Aorta (tissue), 5 donors: Measurements from ENCODE around the gene MAPK7. TPM values are rescaled to one million over a fixed set of nuclear protein-coding genes. Genes with fewer than 3 reads are reported as not detected.

Experiments used
- ATAC-seq: fragments of 200-7000 bp; cut with Tn5 transposase; one replicate; pipeline ENCODE4 v1.9.1; 2022; ENCODE audit warnings: moderate library complexity; ENCODE audit not compliant: low FRiP score
- DNase-seq, 2 donors: peaks; one replicate each; pipeline ENCODE4 v3.0.0-alpha.2; 2020
- H3K27ac ChIP-seq, 2 donors: one replicate each; pipeline ENCODE4 v1.5.1; 2013; ENCODE audit warnings: low read length in 2 of 2, mild to moderate bottlenecking in 2 of 2, moderate library complexity in 2 of 2, control low read depth in 1 of 2, inconsistent platforms in 1 of 2, low read depth in 1 of 2
- H3K27me3 ChIP-seq, 2 donors: one replicate each; pipeline ENCODE4 v1.6.1; 2013; ENCODE audit warnings: control low read depth in 1 of 2, low read length in 1 of 2, mild to moderate bottlenecking in 1 of 2, moderate library complexity in 1 of 2; ENCODE audit not compliant: insufficient read depth in 2 of 2, control insufficient read depth in 1 of 2
- H3K36me3 ChIP-seq, 2 donors: one replicate each; pipeline ENCODE4 v1.6.1; 2013; ENCODE audit warnings: control low read depth in 1 of 2, low read length in 1 of 2, mild to moderate bottlenecking in 1 of 2; ENCODE audit not compliant: insufficient read depth in 2 of 2, control insufficient read depth in 1 of 2
- H3K4me1 ChIP-seq, 2 donors: one replicate each; pipeline ENCODE4 v1.6.1; 2013; ENCODE audit warnings: low read length in 2 of 2, control low read depth in 1 of 2, mild to moderate bottlenecking in 1 of 2, moderate library complexity in 1 of 2; ENCODE audit not compliant: insufficient read depth in 2 of 2, control insufficient read depth in 1 of 2
- H3K4me3 ChIP-seq, 2 donors: one replicate each; pipeline ENCODE4 v1.5.1; 2013; ENCODE audit warnings: low read length in 2 of 2, control low read depth in 1 of 2, mild to moderate bottlenecking in 1 of 2
- H3K9me3 ChIP-seq: one replicate; pipeline ENCODE4 v1.6.1; 2013; ENCODE audit warnings: mild to moderate bottlenecking, low read length; ENCODE audit not compliant: control insufficient read depth
- WGBS, 2 donors: extraction: QIAGEN DNeasy Blood & Tissue Kit; methylation state at CpG; one replicate each; pipeline ENCODE4 v1.1.7; 2013; 5-methylcytosine and 5-hydroxymethylcytosine counted together
- intact Hi-C, 2 donors: fragments of 100-400 bp; cut with DNase I; formaldehyde crosslinking; loops; one replicate each; pipeline versions ENCODE4 v1.14.2 to v1.15.0; 2022
- polyA plus RNA-seq, 2 donors: library from polyadenylated mRNA; stranded (reverse); fragments of 200-250 nt; gene quantifications; one replicate each; pipeline ENCODE4 v1.2.3, GENCODE V29; 2013
- total RNA-seq, 2 donors: library from RNA; stranded (reverse); fragmentation: NEBNext Ultra II Directional; extraction: Animal tissue kit (Norgen Biotek cat#: 25700); gene quantifications; one replicate each; pipeline ENCODE4 v1.2.1, GENCODE V29; 2021
- donor health status: healthy with polysubstance abuse.
- donor health status: Bipolar disorder and iron deficiency.
- donor health status: DM: no; HTN: no; CAD: no.
- donor health status: DM: no; HTN: no; CAD: no.
- donor health status: DM: yes; HTN: yes; CAD: no.

MAPK7 gene
- total and polyA plus RNA-seq, 4 donors, result 5.4 to 34.1 (median 29.5) TPM

DNA sequence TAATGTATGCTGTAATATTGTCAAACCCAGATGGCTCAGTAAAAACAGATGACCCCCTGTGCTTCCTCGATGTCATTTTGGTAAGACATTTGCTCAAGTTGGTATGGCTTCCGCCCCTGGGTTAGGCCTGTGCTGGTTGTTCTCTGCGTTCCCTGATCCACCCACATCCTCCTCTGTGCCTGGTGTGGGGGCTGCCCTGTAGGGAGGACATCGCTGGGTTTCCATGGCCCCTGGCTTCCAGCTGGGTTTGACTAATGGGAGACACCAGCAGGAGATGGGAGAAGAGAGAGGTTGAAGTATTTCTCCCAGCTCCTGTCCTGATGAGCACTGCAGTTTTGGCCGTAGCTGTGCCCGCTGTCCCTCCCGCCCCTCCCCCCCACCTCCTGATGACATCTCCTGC lies 13.1 kb downstream of the MAPK7 start:
- Histone ChIP-seq H3K9me3 (no peaks in the 10 kb centered on the region), H3K4me1 (peaks cover 3 to 5% of the 10 kb centered on the region in 2 donors), H3K27me3 (no peaks in the 10 kb centered on the region), H3K4me3 (no peak overlapping the region), H3K36me3 (no peaks in the 10 kb centered on the region), H3K27ac (peak overlapping the region in 1 of 2 donors; percentile 89)
- intact Hi-C loops, result no loop called here
- peak in 1 of 2 donors; percentile 47 for DNase-seq
- ATAC-seq, result no peak
- 87 to 93% methylated on average over 7 of the region's 7 CpGs for WGBS, 2 donors

GRCh38 chr17:19392303-19392702 lies 14.0 kb downstream of the MAPK7 start:
- H3K36me3 ChIP-seq, result no peaks in the 10 kb centered on the region
- DNase-seq (peak in 1 of 2 donors; percentile 75), ATAC-seq (no peak)
- H3K27ac ChIP-seq, result peak overlapping the region; percentile 80 to 89
- intact Hi-C loops, result no loop called here
- WGBS, 2 donors, result 5 to 8% methylated on average over 7 of the region's 7 CpGs
- H3K27me3 ChIP-seq, result no peaks in the 10 kb centered on the region
- no peaks in the 10 kb centered on the region for H3K9me3 ChIP-seq
- peaks cover 3 to 5% of the 10 kb centered on the region in 2 donors for H3K4me1 ChIP-seq
- H3K4me3 ChIP-seq, result no peak overlapping the region

DNA sequence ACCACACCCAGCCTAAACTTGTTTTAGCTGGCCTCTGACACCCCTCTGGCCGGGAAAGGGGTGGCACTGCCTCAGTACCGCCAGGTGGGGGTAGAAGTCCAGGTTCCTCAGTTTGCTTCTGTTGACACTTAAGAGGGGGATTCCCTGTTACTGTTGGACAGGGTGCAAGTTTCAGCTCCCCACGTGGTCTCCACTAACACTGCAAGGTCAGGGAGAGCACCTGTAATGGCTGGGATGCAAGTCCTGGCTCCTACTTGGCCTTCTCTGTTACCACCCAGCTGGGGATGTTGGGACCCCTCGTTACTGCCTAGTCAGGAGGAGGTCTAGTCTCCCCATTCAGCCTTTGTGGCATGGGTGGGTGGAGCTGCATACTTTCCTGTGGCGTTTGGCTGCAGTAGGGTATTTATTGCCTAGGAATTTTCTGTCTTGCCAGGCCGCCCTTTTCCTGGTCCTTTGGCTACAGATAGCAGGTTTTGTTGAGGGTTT lies 19.3 kb downstream of the MAPK7 start:
- peak overlapping the region; percentile 62 to 87 for H3K27ac ChIP-seq
- intact Hi-C loops, result loop anchor here in 1 of 2 donors (5.0 kb wide), 1 partner anchor 40 kb away; no protein-coding TSS in a partner anchor

GRCh38 chr17:19398301-19399181 lies 20.2 kb downstream of the MAPK7 start:
- Histone ChIP-seq H3K9me3 (no peaks in the 10 kb centered on the region), H3K27me3 (no peaks in the 10 kb centered on the region), H3K27ac (peak overlapping the region; percentile 62 to 64), H3K4me3 (no peak overlapping the region), H3K36me3 (no peaks in the 10 kb centered on the region), H3K4me1 (no peaks in the 10 kb centered on the region)
- ATAC-seq (peak; percentile 75), DNase-seq (peak; percentile 73 to 81)
- intact Hi-C loops, result loop anchor here in 1 of 2 donors (5.0 kb wide), 1 partner anchor 39 kb away; no protein-coding TSS in a partner anchor
- WGBS, 2 donors, result 29 to 33% methylated on average over 2 of the region's 2 CpGs

More for the DNA sequence above, 19.3 kb downstream of the MAPK7 start:
- Histone ChIP-seq H3K9me3 (no peaks in the 10 kb centered on the region), H3K27me3 (no peaks in the 10 kb centered on the region), H3K36me3 (no peaks in the 10 kb centered on the region), H3K4me1 (peaks cover 0 to 3% of the 10 kb centered on the region in 2 donors), H3K4me3 (no peak overlapping the region)
- DNase-seq (peak in 1 of 2 donors; percentile 76), ATAC-seq (peak; percentile 36)
- 34 to 36% methylated on average over 6 of the region's 6 CpGs for WGBS, 2 donors

DNA sequence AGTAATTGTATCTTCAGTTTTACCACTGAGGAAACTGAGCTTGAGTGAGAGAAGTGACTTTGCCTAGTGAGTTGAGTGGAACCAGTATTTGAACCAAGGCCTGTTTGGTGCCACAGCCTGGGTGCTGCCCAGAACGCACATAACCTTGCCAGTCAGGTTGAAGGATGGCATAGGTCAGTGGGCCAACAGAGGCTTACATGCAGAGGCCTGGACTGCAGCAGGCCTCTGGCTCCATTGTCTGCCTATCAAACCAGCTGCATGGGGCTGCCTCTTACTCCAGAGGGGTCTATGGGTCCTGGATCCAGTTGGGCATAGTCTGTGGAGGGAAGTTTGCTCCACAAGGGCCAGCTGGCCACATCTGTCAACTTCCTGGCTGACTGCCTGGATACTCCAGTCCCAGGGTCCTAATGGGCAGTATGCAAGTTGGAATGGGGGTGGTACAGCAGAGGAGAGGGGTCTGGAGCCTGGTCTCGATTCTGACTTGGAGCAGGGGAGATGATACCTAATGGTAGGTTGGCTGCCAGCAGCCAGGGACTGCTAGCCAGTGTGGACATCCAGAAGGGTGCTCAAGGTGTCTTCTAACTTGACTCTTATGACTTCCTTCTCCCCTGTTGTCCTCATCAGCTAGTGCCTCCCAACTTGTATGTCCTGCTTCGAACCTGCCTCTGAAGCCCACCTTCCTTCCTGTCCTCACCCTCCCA lies 21.6 kb downstream of the MAPK7 start:
- WGBS, 2 donors, result 88% methylated on average over 3 of the region's 3 CpGs
- Histone ChIP-seq H3K27ac (no peak overlapping the region), H3K9me3 (no peaks in the 10 kb centered on the region), H3K27me3 (no peaks in the 10 kb centered on the region), H3K4me1 (no peaks in the 10 kb centered on the region), H3K4me3 (no peak overlapping the region), H3K36me3 (no peaks in the 10 kb centered on the region)
- intact Hi-C loops, result loop anchor here in 1 of 2 donors (5.0 kb wide), 2 partner anchors 33 to 37 kb away; no protein-coding TSS in a partner anchor
- peak in 1 of 2 donors; percentile 53 for DNase-seq
- no peak for ATAC-seq

- Histone ChIP-seq H3K27ac (no peak overlapping the region), H3K4me1 (no peaks in the 10 kb centered on the region), H3K27me3 (no peaks in the 10 kb centered on the region), H3K4me3 (no peak overlapping the region), H3K36me3 (no peaks in the 10 kb centered on the region), H3K9me3 (no peaks in the 10 kb centered on the region)
- peak in 1 of 2 donors; percentile 43 for DNase-seq
- intact Hi-C loops, result loop anchor here in 1 of 2 donors (5.0 kb wide), 1 partner anchor 34 kb away; no protein-coding TSS in a partner anchor
- WGBS, 2 donors, result 80 to 81% methylated on average over 8 of the region's 8 CpGs
- no peak for ATAC-seq
These were observed 23.2 kb downstream of the MAPK7 start for GRCh38 chr17:19401321-19402010.

DNA sequence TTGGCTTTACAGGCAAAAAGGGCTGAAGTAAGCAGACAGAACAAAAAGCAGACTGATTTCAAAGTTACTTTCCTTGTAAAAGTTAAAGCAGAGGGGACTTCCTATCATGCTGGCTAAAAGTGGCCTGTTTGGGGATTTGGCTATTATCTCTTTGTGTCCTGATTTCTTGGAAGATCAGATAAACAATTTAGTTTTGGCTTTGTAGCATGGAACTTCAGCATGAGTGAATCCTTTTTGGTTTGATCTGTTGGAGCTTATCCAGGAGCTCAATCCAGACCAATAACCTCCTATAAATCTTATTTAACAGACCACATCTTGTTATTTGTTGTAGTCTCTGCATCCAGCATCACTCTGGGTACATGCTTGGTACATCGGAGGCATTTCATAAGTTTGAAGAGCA lies 23.9 kb downstream of the MAPK7 start:
- Histone ChIP-seq H3K9me3 (no peaks in the 10 kb centered on the region), H3K27ac (no peak overlapping the region), H3K36me3 (no peaks in the 10 kb centered on the region), H3K4me3 (no peak overlapping the region), H3K4me1 (no peaks in the 10 kb centered on the region), H3K27me3 (no peaks in the 10 kb centered on the region)
- DNase-seq (no peak), ATAC-seq (no peak)
- 89 to 98% methylated on average over 1 of the region's 1 CpG for WGBS, 2 donors
- intact Hi-C loops, result loop anchor here in 1 of 2 donors (5.0 kb wide), 1 partner anchor 35 kb away; no protein-coding TSS in a partner anchor

DNA sequence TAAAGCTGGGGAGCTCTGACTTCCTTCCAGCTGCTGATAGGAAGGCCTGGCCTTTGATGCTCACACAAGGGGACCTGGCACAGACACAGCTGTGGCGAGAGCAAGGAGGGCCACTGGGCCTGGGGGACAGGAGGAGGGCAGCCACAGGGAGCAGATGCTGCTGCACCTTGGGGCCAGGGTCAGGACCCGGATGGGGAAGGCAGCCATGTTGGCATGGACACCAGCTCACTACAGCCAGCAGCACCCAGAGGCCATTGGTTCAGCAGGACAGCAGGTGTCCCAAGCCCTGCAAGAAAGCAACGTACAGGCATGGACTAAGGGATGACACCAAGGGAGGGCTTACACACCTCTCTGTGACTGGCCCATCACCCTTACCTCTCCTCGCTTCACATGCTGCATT lies 24.7 kb downstream of the MAPK7 start:
- no peaks in the 10 kb centered on the region for H3K36me3 ChIP-seq
- ATAC-seq, result no peak
- no peaks in the 10 kb centered on the region for H3K9me3 ChIP-seq
- DNase-seq, result peak in 1 of 2 donors; percentile 39
- intact Hi-C loops, result loop anchor here in 1 of 2 donors (5.0 kb wide), 1 partner anchor 36 kb away; no protein-coding TSS in a partner anchor
- no peak overlapping the region for H3K4me3 ChIP-seq
- H3K4me1 ChIP-seq, result no peaks in the 10 kb centered on the region
- H3K27me3 ChIP-seq, result no peaks in the 10 kb centered on the region
- H3K27ac ChIP-seq, result no peak overlapping the region
- 84 to 94% methylated on average over 4 of the region's 4 CpGs for WGBS, 2 donors
